A549 treated with RU486 at 1 μM for 4 hours (cell line): ENCODE data around the gene CEP41. TPM values are rescaled to one million over a fixed set of nuclear protein-coding genes. Genes with fewer than 3 reads are reported as not detected.

ENCODE experiments used
- total RNA-seq: library from RNA; stranded (reverse); fragments of 200-300 nt; extraction: Qiagen RNA extraction; gene quantifications from 5 replicates; pipeline ENCODE4 v1.2.3, GENCODE V29; 2022; ENCODE audit warnings: low read depth

Gene CEP41
- 11.6 to 13.8 TPM (median 13.3 TPM) in 5 replicates for total RNA-seq

GRCh38 chr7:130440527-130441365 lies at the start of gene CEP41:
Gene CEP41, minus strand, starts transcription at chr7:130441016. Its CDS starts 50 bp downstream, at chr7:130440966.

DNA sequence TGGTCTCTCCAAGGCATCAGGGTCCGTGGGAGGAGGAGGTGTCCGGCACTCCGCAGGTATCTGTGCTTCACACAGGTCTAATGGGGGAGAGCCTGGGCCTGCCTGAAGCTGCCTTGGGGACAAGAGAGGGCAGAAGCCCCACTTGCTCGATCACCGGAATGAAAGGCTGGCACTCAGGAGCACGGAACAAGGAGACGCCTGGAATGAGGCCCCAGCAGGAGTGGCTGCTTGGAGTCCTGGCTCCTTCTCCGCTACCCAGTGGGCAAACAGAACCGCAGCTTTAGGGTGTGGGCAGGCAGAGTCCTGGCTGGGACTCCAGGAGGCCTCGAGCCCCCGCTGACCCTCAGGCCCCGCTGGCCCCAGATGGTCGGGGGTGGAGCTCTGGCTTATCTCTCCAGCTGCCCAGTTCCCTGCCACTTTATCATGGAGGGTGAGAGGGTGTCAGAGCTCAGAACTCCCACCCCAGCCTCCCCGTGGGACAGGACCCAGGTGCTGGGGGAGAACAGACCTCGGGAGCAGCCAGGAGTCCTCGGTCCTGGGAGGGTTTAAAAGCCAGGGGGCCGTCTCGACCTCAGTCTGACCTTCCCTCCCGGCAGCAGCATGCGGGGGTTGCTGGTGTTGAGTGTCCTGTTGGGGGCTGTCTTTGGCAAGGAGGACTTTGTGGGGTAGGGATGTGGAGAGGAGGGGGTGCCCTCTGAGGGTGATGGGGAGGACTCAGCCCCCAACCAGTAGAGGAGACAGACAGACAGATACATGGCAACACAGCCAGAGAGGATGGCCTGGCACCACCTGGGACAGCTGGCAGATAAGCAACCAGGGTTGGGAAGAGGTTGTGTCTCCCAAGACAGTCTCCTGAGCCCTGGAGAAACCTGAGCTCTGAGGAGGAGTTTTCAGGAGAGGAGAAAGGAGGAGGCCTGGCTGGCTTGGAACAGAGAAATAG lies 60.6 kb downstream of the CEP41 start, which contains the start of gene CPA1:
CPA1 (plus strand) TSS at position 574 of the 940 bp plus-strand sequence; CDS start at position 601, 27 bp downstream.

GRCh38 chr7:130344271-130344866 lies 96.4 kb downstream of the CEP41 start, which contains the start of gene CPA5:
Gene CPA5, plus strand, starts transcription at chr7:130344816. Its CDS starts 1,670 bp downstream, at chr7:130346486.

Other genes with a start within 250 kb of the CEP41 start
- gene TMEM209, start 235.6 kb downstream of the CEP41 start, total RNA-seq, result 11.1 to 18.2 TPM (median 15.9 TPM) in 5 replicates
- not detected in 5 replicates for gene SSMEM1, start 233.2 kb downstream of the CEP41 start, total RNA-seq
- 0.15 TPM in 1 of 5 replicates, not detected in the others for gene CPA2, start 174.2 kb downstream of the CEP41 start, total RNA-seq
- 6.5 to 9.6 TPM (median 6.8 TPM) in 5 replicates for gene CPA4, start 147.9 kb downstream of the CEP41 start, total RNA-seq
- gene CPA5, start 96.2 kb downstream of the CEP41 start, total RNA-seq, result not detected in 5 replicates
- not detected in 5 replicates for gene CPA1, start 60.5 kb downstream of the CEP41 start, total RNA-seq
- gene MEST, start 51.1 kb upstream of the CEP41 start, total RNA-seq, result 30.3 to 39.6 TPM (median 36.7 TPM) in 5 replicates
- gene COPG2, start 227.7 kb upstream of the CEP41 start, total RNA-seq, result 11.3 to 16.2 TPM (median 13.9 TPM) in 5 replicates
- not detected in 5 replicates for gene TSGA13, start 245.5 kb upstream of the CEP41 start, total RNA-seq